Keratinocyte (primary cell): ENCODE data around the gene CD209. TPM values are rescaled to one million over a fixed set of nuclear protein-coding genes. Genes with fewer than 3 reads are reported as not detected.

Experiments used
- DNase-seq: peaks from one replicate; pipeline ENCODE4 v3.0.0-alpha.2; 2011; ENCODE audit warnings: low read depth, missing footprints, low spot score
- FAIRE-seq: peaks from 2 replicates; lab custom pipeline; 2011; peaks lifted over from hg19 to GRCh38; lab: Jason Lieb, UNC
- H2AFZ ChIP-seq: 2 replicates; pipeline ENCODE4 v1.6.0; 2012; ENCODE audit warnings: low read length, control low read depth, inconsistent platforms; ENCODE audit not compliant: control insufficient read depth
- H3K27ac ChIP-seq: 2 replicates; pipeline ENCODE4 v1.5.1; 2011; ENCODE audit warnings: low read length; ENCODE audit not compliant: control insufficient read depth, insufficient read depth
- H3K27me3 ChIP-seq: 3 replicates; pipeline ENCODE4 v1.6.0; 2011; ENCODE audit warnings: low read length; ENCODE audit not compliant: control insufficient read depth, insufficient read depth; ENCODE audit errors: extremely low read depth
- H3K36me3 ChIP-seq, 2 experiments: 2 replicates in 1 of 2; 3 replicates in 1 of 2; pipeline ENCODE4 v1.5.1; 2011; ENCODE audit warnings: low read length in 2 of 2, mild to moderate bottlenecking in 1 of 2; ENCODE audit not compliant: control insufficient read depth in 2 of 2, insufficient read depth in 2 of 2; ENCODE audit errors: extremely low read depth in 1 of 2
- H3K4me1 ChIP-seq: 3 replicates; pipeline ENCODE4 v1.5.1; 2011; ENCODE audit warnings: low read length; ENCODE audit not compliant: control insufficient read depth, insufficient read depth; ENCODE audit errors: extremely low read depth
- H3K4me2 ChIP-seq: 3 replicates; pipeline ENCODE4 v1.6.0; 2011; ENCODE audit warnings: low read depth, low read length; ENCODE audit not compliant: control insufficient read depth, insufficient read depth; ENCODE audit errors: extremely low read depth
- H3K4me3 ChIP-seq, 3 experiments: fragments of 200-600 bp in 1 of 3; sonication (generic) in 1 of 3; 2 replicates in 2 of 3; 3 replicates in 1 of 3; pipeline ENCODE4 v1.5.1; 2011 to 2016; ENCODE audit warnings: low read length in 3 of 3, mild to moderate bottlenecking in 3 of 3, control low read depth in 2 of 3, inconsistent platforms in 1 of 3, low read depth in 1 of 3, mixed read lengths in 1 of 3, mixed run types in 1 of 3, moderate library complexity in 1 of 3; ENCODE audit not compliant: control insufficient read depth in 2 of 3, insufficient read depth in 2 of 3; ENCODE audit errors: extremely low read depth in 1 of 3
- H3K79me2 ChIP-seq: 2 replicates; pipeline ENCODE4 v1.6.0; 2012; ENCODE audit warnings: low read length; ENCODE audit not compliant: control insufficient read depth, insufficient read depth
- H3K9ac ChIP-seq: 3 replicates; pipeline ENCODE4 v1.6.0; 2011; ENCODE audit warnings: low read length; ENCODE audit not compliant: control insufficient read depth, insufficient read depth; ENCODE audit errors: extremely low read depth
- H3K9me1 ChIP-seq: 3 replicates; pipeline ENCODE4 v1.6.0; 2011; ENCODE audit warnings: low read length; ENCODE audit not compliant: control insufficient read depth, insufficient read depth; ENCODE audit errors: extremely low read depth
- H3K9me3 ChIP-seq: 2 replicates; pipeline ENCODE4 v1.5.1; 2012; ENCODE audit warnings: low read depth, low read length; ENCODE audit not compliant: control insufficient read depth
- H4K20me1 ChIP-seq: 3 replicates; pipeline ENCODE4 v1.6.0; 2011; ENCODE audit warnings: low read length; ENCODE audit not compliant: control insufficient read depth, insufficient read depth; ENCODE audit errors: extremely low read depth
- EZH2 ChIP-seq: IDR thresholded peaks from one replicate; pipeline ENCODE4 v1.6.1; 2012; ENCODE audit warnings: inconsistent platforms, mild to moderate bottlenecking, low read length, moderate library complexity
- dilution Hi-C: fragments of 300-500 bp; cut with MboI; formaldehyde crosslinking; loops from one replicate; pipeline ENCODE4 v1.7.0; 2020; ENCODE audit warnings: low sequenced_read_pairs; ENCODE audit not compliant: extremely low pct_ligation_motif_present
- polyA plus RNA-seq, 5 experiments: library from polyadenylated mRNA; depleted of rRNA in 3 of 5; stranded (reverse) in 3 of 5; stranded (forward) in 1 of 5; unstranded in 1 of 5; fragments of >200 nt; gene quantifications; 1 replicate in 1 of 5; 2 replicates in 3 of 5; 3 replicates in 1 of 5; pipeline versions ENCODE4 v1.2.1 to v1.2.3, GENCODE V29; 2011 to 2012; ENCODE audit warnings: missing spikeins in 2 of 5, low read depth in 1 of 5, low replicate concordance in 1 of 5
- TF ChIP-seq, protein P1 (sequence below), 3 experiments: IDR thresholded peaks in 1 of 3; conservative IDR thresholded peaks in 1 of 3; optimal IDR thresholded peaks in 1 of 3; 2 replicates in 2 of 3; 3 replicates in 1 of 3; pipeline versions ENCODE3 to v1.5.1; 2011; ENCODE audit warnings: low read length in 3 of 3, mild to moderate bottlenecking in 3 of 3, moderate library complexity in 2 of 3, control low read depth in 1 of 3, inconsistent platforms in 1 of 3; ENCODE audit not compliant: insufficient read depth in 2 of 3; ENCODE audit errors: extremely low read depth in 1 of 3

The CD209 gene
- polyA plus RNA-seq, 1 donor (not counting 4 experiments of a cell fraction or from before 2014, with no cell fraction given) = not detected

DNA sequence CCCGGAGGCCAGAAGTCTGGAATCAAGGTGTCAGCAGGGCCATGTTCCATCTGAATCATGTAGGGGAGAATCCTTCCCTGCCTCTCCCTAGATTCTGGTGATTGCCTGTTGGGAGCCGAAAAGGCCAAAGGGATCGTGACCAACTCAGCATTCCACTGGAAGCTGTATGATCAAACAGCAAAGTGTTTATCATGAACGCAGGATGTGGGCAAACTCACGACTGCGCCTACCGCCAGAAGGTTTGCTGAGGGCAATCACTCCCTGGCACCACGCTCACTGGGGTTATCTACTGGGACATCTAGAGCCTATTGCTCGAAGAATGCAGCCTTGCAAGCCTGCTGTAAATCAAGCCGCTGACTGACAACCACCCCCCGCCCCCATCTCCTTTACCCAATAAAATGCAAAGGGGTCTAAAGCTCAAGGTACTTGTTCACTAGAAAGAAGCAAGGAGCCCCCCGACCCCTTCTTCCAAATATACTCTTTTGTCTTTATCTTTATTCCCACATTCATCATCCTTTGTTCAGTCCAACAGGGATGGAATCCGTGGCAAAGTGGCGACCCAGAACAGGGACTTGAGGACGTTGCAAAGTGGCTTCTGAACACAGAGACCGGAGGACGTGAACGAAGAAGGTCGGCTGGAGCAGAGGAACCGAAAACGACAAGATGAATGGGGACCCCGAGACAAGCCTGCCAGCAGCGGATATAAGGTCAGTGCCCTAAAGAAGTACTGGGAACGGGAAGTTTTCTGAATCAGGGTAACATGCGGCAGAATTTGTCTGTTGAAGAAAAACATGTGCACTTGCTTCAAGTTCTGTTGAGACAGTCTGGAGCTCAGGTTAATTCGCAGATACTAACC lies 32.5 kb upstream of the CD209 start:
- Histone ChIP-seq H3K4me3 (no peak overlapping the region), H2AFZ (no peak overlapping the region), H3K27me3 (peaks cover 7% of the 10 kb centered on the region), H3K9me1 (no peaks in the 10 kb centered on the region), H3K4me2 (no peak overlapping the region), H3K36me3 (no peaks in the 10 kb centered on the region), H3K79me2 (no peaks in the 10 kb centered on the region), H3K9ac (no peak overlapping the region), H3K27ac (no peak overlapping the region), H3K4me1 (peaks cover 10% of the 10 kb centered on the region), H4K20me1 (no peaks in the 10 kb centered on the region), H3K9me3 (peaks cover 2% of the 10 kb centered on the region)
- TF ChIP-seq, protein P1, sequence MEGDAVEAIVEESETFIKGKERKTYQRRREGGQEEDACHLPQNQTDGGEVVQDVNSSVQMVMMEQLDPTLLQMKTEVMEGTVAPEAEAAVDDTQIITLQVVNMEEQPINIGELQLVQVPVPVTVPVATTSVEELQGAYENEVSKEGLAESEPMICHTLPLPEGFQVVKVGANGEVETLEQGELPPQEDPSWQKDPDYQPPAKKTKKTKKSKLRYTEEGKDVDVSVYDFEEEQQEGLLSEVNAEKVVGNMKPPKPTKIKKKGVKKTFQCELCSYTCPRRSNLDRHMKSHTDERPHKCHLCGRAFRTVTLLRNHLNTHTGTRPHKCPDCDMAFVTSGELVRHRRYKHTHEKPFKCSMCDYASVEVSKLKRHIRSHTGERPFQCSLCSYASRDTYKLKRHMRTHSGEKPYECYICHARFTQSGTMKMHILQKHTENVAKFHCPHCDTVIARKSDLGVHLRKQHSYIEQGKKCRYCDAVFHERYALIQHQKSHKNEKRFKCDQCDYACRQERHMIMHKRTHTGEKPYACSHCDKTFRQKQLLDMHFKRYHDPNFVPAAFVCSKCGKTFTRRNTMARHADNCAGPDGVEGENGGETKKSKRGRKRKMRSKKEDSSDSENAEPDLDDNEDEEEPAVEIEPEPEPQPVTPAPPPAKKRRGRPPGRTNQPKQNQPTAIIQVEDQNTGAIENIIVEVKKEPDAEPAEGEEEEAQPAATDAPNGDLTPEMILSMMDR (optimal IDR thresholded peaks at IDR 0.05 in 1 of 3, IDR thresholded peaks at IDR 0.05 in 1 of 3, conservative IDR thresholded peaks at IDR 0.05 in 1 of 3; ENCODE audit: extremely low read depth in 1 of 3, insufficient read depth in 2 of 3, low read length in 3 of 3) = no peak
- TF ChIP-seq EZH2 = no peak
- FAIRE-seq = no peak
- dilution Hi-C loops = no loop called here
- DNase-seq = no peak

DNA sequence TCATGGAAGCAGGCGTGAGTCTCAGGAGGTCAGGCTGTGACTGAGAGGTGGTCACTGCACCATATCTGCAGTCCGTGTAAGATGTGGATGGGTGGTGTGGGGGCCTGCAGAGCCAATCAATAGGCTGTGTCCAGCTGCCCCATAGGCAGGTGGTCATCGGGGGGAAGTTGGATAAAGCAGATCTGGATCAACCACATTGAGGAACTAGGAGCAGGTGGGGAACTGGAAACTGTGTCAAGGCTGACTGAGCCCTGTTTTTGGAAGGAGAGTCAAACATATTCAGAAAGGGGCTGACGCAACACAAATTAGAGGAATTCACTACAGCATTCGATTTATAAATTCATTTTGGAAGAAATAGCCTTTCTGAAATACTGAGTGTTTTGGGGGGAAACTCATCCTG lies 30.7 kb upstream of the CD209 start:
- Histone ChIP-seq H3K4me3 (no peak overlapping the region), H3K4me2 (no peak overlapping the region), H3K9ac (no peak overlapping the region), H3K9me3 (peaks cover 2% of the 10 kb centered on the region), H3K79me2 (no peaks in the 10 kb centered on the region), H3K27ac (no peak overlapping the region), H3K9me1 (no peaks in the 10 kb centered on the region), H2AFZ (no peak overlapping the region), H4K20me1 (no peaks in the 10 kb centered on the region), H3K4me1 (peaks cover 11% of the 10 kb centered on the region), H3K27me3 (peaks cover 7% of the 10 kb centered on the region), H3K36me3 (no peaks in the 10 kb centered on the region)
- dilution Hi-C loops = no loop called here
- TF ChIP-seq EZH2 = no peak
- TF ChIP-seq, protein P1 (optimal IDR thresholded peaks at IDR 0.05 in 1 of 3, IDR thresholded peaks at IDR 0.05 in 1 of 3, conservative IDR thresholded peaks at IDR 0.05 in 1 of 3; ENCODE audit: extremely low read depth in 1 of 3, insufficient read depth in 2 of 3, low read length in 3 of 3) = no peak
- FAIRE-seq (no peak), DNase-seq (no peak)
